GM20000 (cell line): Measurements from ENCODE around the gene NFKBIZ.
"Not testable (repeated sequence)": the region's sequence is repeated elsewhere in the genome, so short reads cannot be mapped to it uniquely, and the experiment has no call there.

ENCODE experiments used
- DNase-seq: peaks from one replicate; pipeline ENCODE4 v3.0.0; 2012; ENCODE audit warnings: low spot score
- TF ChIP-seq, protein P1 (sequence below): IDR thresholded peaks from 2 replicates; pipeline ENCODE4 v1.5.1; 2012; ENCODE audit warnings: mild to moderate bottlenecking, control low read depth; ENCODE audit errors: extremely low read depth, missing control alignments

NFKBIZ gene

DNA sequence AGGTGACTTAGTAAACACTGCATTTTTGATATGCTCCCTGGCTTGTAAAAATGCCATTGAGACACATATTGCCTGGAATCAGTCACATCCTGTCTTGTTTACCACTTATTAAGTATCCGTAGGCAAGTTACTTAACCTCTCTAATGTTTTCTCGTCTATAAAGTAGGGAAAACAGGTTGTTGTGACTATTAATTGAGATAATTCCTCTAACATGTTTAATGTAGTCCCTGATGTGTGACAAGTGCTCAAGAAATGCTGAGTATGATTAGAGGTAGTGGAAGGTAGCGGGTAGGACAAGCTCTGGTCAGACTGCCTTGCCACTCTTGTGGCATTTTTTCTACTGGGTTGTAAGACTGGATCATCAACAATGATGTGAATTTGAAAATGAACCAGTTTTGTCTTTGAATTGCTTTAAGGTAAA lies 54.1 kb downstream of the NFKBIZ start:
- no peak for DNase-seq
- TF ChIP-seq, protein P1, sequence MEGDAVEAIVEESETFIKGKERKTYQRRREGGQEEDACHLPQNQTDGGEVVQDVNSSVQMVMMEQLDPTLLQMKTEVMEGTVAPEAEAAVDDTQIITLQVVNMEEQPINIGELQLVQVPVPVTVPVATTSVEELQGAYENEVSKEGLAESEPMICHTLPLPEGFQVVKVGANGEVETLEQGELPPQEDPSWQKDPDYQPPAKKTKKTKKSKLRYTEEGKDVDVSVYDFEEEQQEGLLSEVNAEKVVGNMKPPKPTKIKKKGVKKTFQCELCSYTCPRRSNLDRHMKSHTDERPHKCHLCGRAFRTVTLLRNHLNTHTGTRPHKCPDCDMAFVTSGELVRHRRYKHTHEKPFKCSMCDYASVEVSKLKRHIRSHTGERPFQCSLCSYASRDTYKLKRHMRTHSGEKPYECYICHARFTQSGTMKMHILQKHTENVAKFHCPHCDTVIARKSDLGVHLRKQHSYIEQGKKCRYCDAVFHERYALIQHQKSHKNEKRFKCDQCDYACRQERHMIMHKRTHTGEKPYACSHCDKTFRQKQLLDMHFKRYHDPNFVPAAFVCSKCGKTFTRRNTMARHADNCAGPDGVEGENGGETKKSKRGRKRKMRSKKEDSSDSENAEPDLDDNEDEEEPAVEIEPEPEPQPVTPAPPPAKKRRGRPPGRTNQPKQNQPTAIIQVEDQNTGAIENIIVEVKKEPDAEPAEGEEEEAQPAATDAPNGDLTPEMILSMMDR = no peak

DNA sequence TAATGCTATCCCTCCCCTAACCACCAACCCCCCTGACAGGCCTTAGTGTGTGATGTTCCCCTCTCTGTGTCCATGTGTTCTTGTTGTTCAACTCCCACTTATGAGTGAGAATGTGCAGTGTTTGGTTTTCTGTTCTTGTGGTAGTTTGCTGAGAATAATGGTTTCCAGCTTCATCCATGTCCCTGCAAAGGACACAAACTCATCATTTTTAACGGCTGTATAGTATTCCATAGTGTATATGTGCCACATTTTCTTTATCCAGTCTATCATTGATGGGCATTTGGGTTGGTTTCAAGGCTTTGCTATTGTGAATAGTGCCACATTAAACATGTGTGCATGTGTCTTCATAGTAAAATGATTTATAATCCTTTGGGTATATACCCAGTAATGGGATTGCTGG lies 56.3 kb downstream of the NFKBIZ start:
- not testable (repeated sequence) for DNase-seq
